ENCODE measurements around the gene FOXK2.

The FOXK2 gene

DNA sequence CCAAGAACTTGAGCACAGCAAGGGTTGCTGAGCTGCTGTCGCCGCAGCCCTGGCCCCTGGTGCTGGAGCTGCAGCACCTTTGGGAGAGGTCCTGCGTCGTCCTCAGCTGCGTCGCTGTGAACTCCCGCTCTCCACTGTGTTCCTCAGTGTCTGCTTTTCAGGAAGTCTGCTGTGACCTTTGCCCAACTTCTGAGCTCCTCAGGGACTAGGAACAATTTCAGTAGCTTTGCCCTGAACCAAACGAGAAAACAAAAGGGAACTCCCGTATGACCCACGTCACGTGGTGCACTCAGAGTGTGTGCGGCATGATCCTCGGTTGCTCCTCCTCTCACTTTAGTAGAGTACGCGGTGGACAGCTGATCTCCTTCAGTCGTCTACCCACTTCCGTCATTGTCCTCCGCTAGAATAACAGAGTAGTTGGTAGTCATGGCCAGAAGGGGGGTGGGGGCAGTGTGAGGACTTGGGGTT lies 84.5 kb downstream of the FOXK2 start:
- Histone ChIP-seq H3K4me2 (no peak overlapping the region), H3K9ac (no peak overlapping the region), H4K20me1 (ENCODE audit: insufficient read depth) (no peaks in the 10 kb centered on the region), H3K4me1 (ENCODE audit: low read depth, poor library complexity, severe bottlenecking) (no peaks in the 10 kb centered on the region), H3K4me3 (IDR thresholded peaks at IDR 0.05; ENCODE audit: insufficient read depth, low read depth, low read length) (no peak overlapping the region), H3K36me3 (ENCODE audit: insufficient read depth) (no peaks in the 10 kb centered on the region; the same call in 1 of the 2 replicates), H2AFZ (ENCODE audit: low read depth) (no peak overlapping the region), H3K27me3 (ENCODE audit: insufficient read depth, low read depth) (no peaks in the 10 kb centered on the region), H3K79me2 (ENCODE audit: insufficient read depth, low read depth) (no peaks in the 10 kb centered on the region), H3K27ac (no peak overlapping the region)
- TF ChIP-seq, protein P1, sequence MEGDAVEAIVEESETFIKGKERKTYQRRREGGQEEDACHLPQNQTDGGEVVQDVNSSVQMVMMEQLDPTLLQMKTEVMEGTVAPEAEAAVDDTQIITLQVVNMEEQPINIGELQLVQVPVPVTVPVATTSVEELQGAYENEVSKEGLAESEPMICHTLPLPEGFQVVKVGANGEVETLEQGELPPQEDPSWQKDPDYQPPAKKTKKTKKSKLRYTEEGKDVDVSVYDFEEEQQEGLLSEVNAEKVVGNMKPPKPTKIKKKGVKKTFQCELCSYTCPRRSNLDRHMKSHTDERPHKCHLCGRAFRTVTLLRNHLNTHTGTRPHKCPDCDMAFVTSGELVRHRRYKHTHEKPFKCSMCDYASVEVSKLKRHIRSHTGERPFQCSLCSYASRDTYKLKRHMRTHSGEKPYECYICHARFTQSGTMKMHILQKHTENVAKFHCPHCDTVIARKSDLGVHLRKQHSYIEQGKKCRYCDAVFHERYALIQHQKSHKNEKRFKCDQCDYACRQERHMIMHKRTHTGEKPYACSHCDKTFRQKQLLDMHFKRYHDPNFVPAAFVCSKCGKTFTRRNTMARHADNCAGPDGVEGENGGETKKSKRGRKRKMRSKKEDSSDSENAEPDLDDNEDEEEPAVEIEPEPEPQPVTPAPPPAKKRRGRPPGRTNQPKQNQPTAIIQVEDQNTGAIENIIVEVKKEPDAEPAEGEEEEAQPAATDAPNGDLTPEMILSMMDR (conservative IDR thresholded peaks at IDR 0.05; ENCODE audit: low read depth, low read length): no peak

DNA sequence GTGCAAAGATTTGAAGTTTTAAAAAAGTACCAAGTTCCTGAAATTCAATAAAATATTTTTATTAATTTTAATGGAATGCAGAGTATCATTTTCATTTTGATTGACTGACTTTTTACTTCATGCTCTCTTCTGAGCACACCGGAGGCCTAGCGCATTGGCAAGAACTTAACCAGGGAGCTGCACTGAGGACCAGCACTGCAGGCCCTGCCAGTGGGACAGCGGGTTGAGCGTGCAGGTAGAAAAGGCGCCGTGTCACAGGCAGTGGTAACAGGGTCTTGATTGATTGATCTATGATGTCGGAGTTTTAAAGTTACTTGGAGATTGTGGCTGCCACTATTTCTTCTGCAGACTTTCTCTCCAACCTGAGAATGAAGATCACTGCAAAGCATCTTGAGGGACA lies 85.0 kb downstream of the FOXK2 start:
- no peaks in the 10 kb centered on the region for H3K4me1 ChIP-seq (ENCODE audit: low read depth, poor library complexity, severe bottlenecking)
- H2AFZ ChIP-seq (ENCODE audit: low read depth): no peak overlapping the region
- no peaks in the 10 kb centered on the region for H3K79me2 ChIP-seq (ENCODE audit: insufficient read depth, low read depth)
- no peaks in the 10 kb centered on the region for H4K20me1 ChIP-seq (ENCODE audit: insufficient read depth)
- no peak overlapping the region for H3K27ac ChIP-seq
- no peaks in the 10 kb centered on the region; the same call in 1 of the 2 replicates for H3K36me3 ChIP-seq (ENCODE audit: insufficient read depth)
- H3K27me3 ChIP-seq (ENCODE audit: insufficient read depth, low read depth): no peaks in the 10 kb centered on the region
- H3K4me3 ChIP-seq (IDR thresholded peaks at IDR 0.05; ENCODE audit: insufficient read depth, low read depth, low read length): no peak overlapping the region
- no peak overlapping the region for H3K9ac ChIP-seq
- H3K4me2 ChIP-seq: no peak overlapping the region
- TF ChIP-seq, protein P1 (conservative IDR thresholded peaks at IDR 0.05; ENCODE audit: low read depth, low read length): no peak

DNA sequence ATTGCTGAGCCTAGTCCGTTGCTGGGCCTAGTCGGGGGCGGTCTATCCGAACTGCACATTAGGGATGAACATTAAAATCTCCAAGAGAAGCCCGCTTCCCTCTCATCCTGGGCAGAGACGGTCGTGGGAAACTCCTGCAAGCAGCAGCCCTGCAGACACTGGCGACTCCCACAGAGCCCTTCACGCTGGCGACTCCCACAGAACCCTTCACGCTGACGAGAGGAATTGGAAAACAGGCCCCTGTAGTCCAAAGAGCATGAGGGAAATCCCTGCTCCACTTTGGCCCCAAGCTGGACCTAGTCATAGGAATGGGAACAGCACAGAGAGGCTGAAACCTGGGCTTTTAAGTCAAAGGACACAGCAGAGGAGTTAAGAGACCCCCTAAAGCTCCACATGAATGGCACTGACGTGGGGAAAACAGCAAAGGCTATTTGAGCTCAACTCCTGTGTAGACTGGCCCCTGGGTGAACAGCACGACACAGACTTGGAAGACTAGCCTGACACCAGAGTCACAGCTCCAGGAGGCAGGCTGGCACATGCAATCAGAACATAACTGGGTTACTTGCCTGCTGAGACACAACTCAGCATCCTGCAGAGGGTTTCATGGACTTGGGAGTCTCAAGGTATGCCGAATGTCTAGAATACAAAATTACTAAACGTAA lies 86.5 kb downstream of the FOXK2 start:
- Histone ChIP-seq H3K27ac (no peak overlapping the region), H3K36me3 (ENCODE audit: insufficient read depth) (no peaks in the 10 kb centered on the region; the same call in 1 of the 2 replicates), H3K4me2 (no peak overlapping the region)

DNA sequence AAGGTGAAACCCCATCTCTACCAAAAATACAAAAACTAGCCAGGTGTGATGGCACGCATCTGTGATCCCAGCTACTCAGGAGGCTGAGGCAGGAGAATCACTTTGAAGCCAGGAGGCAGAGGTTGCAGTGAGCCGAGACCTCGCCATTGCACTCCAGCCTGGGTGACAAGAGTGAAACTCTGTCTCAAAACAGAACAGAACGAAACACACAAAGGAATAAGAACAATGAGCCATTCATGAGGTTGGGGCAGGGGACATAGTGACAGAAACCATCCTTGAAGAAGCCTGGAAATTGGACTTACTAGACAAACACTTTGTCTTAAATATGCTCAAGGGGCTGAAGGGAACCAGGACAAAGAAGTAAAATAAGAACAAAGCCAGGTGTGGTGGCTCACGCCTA lies 89.3 kb downstream of the FOXK2 start:
- no peak overlapping the region for H3K4me3 ChIP-seq (IDR thresholded peaks at IDR 0.05; ENCODE audit: insufficient read depth, low read depth, low read length)
- no peak overlapping the region for H3K4me2 ChIP-seq
- TF ChIP-seq, protein P1 (conservative IDR thresholded peaks at IDR 0.05; ENCODE audit: low read depth, low read length): no peak
- H3K79me2 ChIP-seq (ENCODE audit: insufficient read depth, low read depth): no peaks in the 10 kb centered on the region
- H3K36me3 ChIP-seq (ENCODE audit: insufficient read depth): no peaks in the 10 kb centered on the region
- no peak overlapping the region for H2AFZ ChIP-seq (ENCODE audit: low read depth)
- H3K27ac ChIP-seq: no peak overlapping the region; the same call in 1 of the 2 replicates
- no peaks in the 10 kb centered on the region for H3K4me1 ChIP-seq (ENCODE audit: low read depth, poor library complexity, severe bottlenecking)
- no peaks in the 10 kb centered on the region for H4K20me1 ChIP-seq (ENCODE audit: insufficient read depth)
- H3K9ac ChIP-seq: no peak overlapping the region
- H3K27me3 ChIP-seq (ENCODE audit: insufficient read depth, low read depth): no peaks in the 10 kb centered on the region

More for the DNA sequence above, 86.5 kb downstream of the FOXK2 start:
- Histone ChIP-seq H3K79me2 (ENCODE audit: insufficient read depth, low read depth) (no peaks in the 10 kb centered on the region), H3K4me3 (IDR thresholded peaks at IDR 0.05; ENCODE audit: insufficient read depth, low read depth, low read length) (no peak overlapping the region), H4K20me1 (ENCODE audit: insufficient read depth) (no peaks in the 10 kb centered on the region), H3K27me3 (ENCODE audit: insufficient read depth, low read depth) (no peaks in the 10 kb centered on the region), H3K4me1 (ENCODE audit: low read depth, poor library complexity, severe bottlenecking) (no peaks in the 10 kb centered on the region), H3K9ac (no peak overlapping the region), H2AFZ (ENCODE audit: low read depth) (no peak overlapping the region)
- TF ChIP-seq, protein P1 (conservative IDR thresholded peaks at IDR 0.05; ENCODE audit: low read depth, low read length): no peak

All from KMS-11 (cell line).